Mesothelial cell of epicardium (in vitro differentiated cells): ENCODE results near the gene PCED1A. TPM values are rescaled to one million over a fixed set of nuclear protein-coding genes. Genes with fewer than 3 reads are reported as not detected.

ENCODE experiments used
- DNase-seq, 2 experiments: peaks; one replicate each; pipeline ENCODE4 v3.0.0; 2021; ENCODE audit warnings: low spot score in 2 of 2; ENCODE audit not compliant: unreplicated experiment in 2 of 2
- H3K27ac Mint-ChIP-seq: 2 replicates; pipeline ENCODE4 v1.8.0; 2021; ENCODE audit warnings: mixed read lengths
- H3K27me3 Mint-ChIP-seq: 2 replicates; pipeline ENCODE4 v1.8.0; 2021; ENCODE audit warnings: low read depth, mixed read lengths
- H3K36me3 Mint-ChIP-seq: 2 replicates; pipeline ENCODE4 v1.8.0; 2021; ENCODE audit warnings: mixed read lengths
- H3K4me1 Mint-ChIP-seq: 2 replicates; pipeline ENCODE4 v1.8.0; 2021; ENCODE audit warnings: mixed read lengths
- H3K4me3 Mint-ChIP-seq: 2 replicates; pipeline ENCODE4 v1.8.0; 2021; ENCODE audit warnings: mild to moderate bottlenecking, moderate library complexity, mixed read lengths
- H3K9me3 Mint-ChIP-seq: 2 replicates; pipeline ENCODE4 v1.8.0; 2021; ENCODE audit warnings: mixed read lengths
- CTCF ChIP-seq: fragments of 200-600 bp; sonication (generic); IDR thresholded peaks from one replicate; pipeline ENCODE4 v1.5.0; 2021; ENCODE audit warnings: antibody characterized with exemption; ENCODE audit not compliant: unreplicated experiment
- total RNA-seq: library from RNA; stranded (reverse); gene quantifications from 3 replicates; pipeline ENCODE4 v1.2.1, GENCODE V29; 2021

The PCED1A gene
- 108 to 113 TPM (median 108 TPM) in 3 replicates for total RNA-seq

GRCh38 chr20:2840138-2840966 lies at the start of gene PCED1A, which contains the start of gene VPS16:
Gene PCED1A (minus strand): TSS chr20:2840655. CDS start chr20:2839912, 743 bp downstream.
Gene VPS16 (plus strand): TSS chr20:2840745. CDS start chr20:2840775, 30 bp downstream.
- H3K9me3 Mint-ChIP-seq, result no peaks in the 10 kb centered on the region
- no peaks in the 10 kb centered on the region for H3K27me3 Mint-ChIP-seq
- peaks cover 18% of the 10 kb centered on the region for H3K4me1 Mint-ChIP-seq
- DNase-seq, result peak; percentile 72 to 87
- peak within 1 kb of the TSS; percentile 76 for H3K27ac Mint-ChIP-seq
- TF ChIP-seq CTCF, result no peak
- peaks cover 6% of the 10 kb centered on the region for H3K36me3 Mint-ChIP-seq
- peak within 1 kb of the TSS; percentile 83 for H3K4me3 Mint-ChIP-seq

- H3K27me3 Mint-ChIP-seq, result no peaks in the 10 kb centered on the region
- no peak overlapping the region for H3K4me3 Mint-ChIP-seq
- H3K4me1 Mint-ChIP-seq, result peaks cover 22% of the 10 kb centered on the region
- H3K27ac Mint-ChIP-seq, result no peak overlapping the region
- no peak for TF ChIP-seq CTCF
- peaks cover 4% of the 10 kb centered on the region for H3K36me3 Mint-ChIP-seq
- DNase-seq, result no peak
- no peaks in the 10 kb centered on the region for H3K9me3 Mint-ChIP-seq
Measured at GRCh38 chr20:2889797-2890196, 49.3 kb upstream of the PCED1A start.

GRCh38 chr20:2889209-2889608 lies 48.8 kb upstream of the PCED1A start:
- TF ChIP-seq CTCF, result no peak
- Mint-ChIP-seq H3K27ac (peak overlapping the region; percentile 39), H3K9me3 (no peaks in the 10 kb centered on the region), H3K4me3 (no peak overlapping the region), H3K36me3 (peaks cover 1% of the 10 kb centered on the region), H3K4me1 (peaks cover 22% of the 10 kb centered on the region), H3K27me3 (no peaks in the 10 kb centered on the region)
- no peak for DNase-seq

GRCh38 chr20:2888224-2888955 lies 47.9 kb upstream of the PCED1A start:
- no peak for DNase-seq
- no peak for TF ChIP-seq CTCF
- peaks cover 3% of the 10 kb centered on the region for H3K36me3 Mint-ChIP-seq
- H3K4me3 Mint-ChIP-seq, result no peak overlapping the region
- no peaks in the 10 kb centered on the region for H3K9me3 Mint-ChIP-seq
- peaks cover 22% of the 10 kb centered on the region for H3K4me1 Mint-ChIP-seq
- H3K27me3 Mint-ChIP-seq, result no peaks in the 10 kb centered on the region
- H3K27ac Mint-ChIP-seq, result peak overlapping the region; percentile 59

GRCh38 chr20:2887715-2888114 lies 47.3 kb upstream of the PCED1A start:
- H3K4me3 Mint-ChIP-seq, result no peak overlapping the region
- H3K27ac Mint-ChIP-seq, result no peak overlapping the region
- no peaks in the 10 kb centered on the region for H3K9me3 Mint-ChIP-seq
- peaks cover 22% of the 10 kb centered on the region for H3K4me1 Mint-ChIP-seq
- H3K36me3 Mint-ChIP-seq, result peaks cover 3% of the 10 kb centered on the region
- H3K27me3 Mint-ChIP-seq, result no peaks in the 10 kb centered on the region
- no peak for TF ChIP-seq CTCF
- DNase-seq, result no peak
